Skeletal muscle tissue (tissue), 4 donors: ENCODE measurements around the gene TNKS1BP1. TPM values are rescaled to one million over a fixed set of nuclear protein-coding genes. Genes with fewer than 3 reads are reported as not detected.
A peak's percentile ranks its signal among the peaks of the same experiment; 100 is the strongest.

ENCODE experiments used
- H3K27ac ChIP-seq: one replicate; pipeline ENCODE4 v1.7.0; 2013; ENCODE audit warnings: mild to moderate bottlenecking, low read depth, low read length, inconsistent platforms
- H3K27me3 ChIP-seq, 3 donors: one replicate each; pipeline ENCODE4 v1.7.0; 2013; ENCODE audit warnings: low read length in 3 of 3; ENCODE audit not compliant: control insufficient read depth in 3 of 3, insufficient read depth in 3 of 3
- H3K36me3 ChIP-seq, 3 donors: one replicate each; pipeline ENCODE4 v1.7.0; 2013; ENCODE audit warnings: low read length in 3 of 3; ENCODE audit not compliant: control insufficient read depth in 3 of 3, insufficient read depth in 3 of 3
- H3K4me1 ChIP-seq, 3 donors: one replicate each; pipeline ENCODE4 v1.7.0; 2013; ENCODE audit warnings: low read length in 3 of 3, mild to moderate bottlenecking in 3 of 3; ENCODE audit not compliant: control insufficient read depth in 3 of 3, insufficient read depth in 3 of 3
- H3K4me3 ChIP-seq, 3 donors: one replicate each; pipeline ENCODE4 v1.7.0; 2013; ENCODE audit warnings: low read length in 3 of 3
- H3K9ac ChIP-seq, 3 donors: one replicate each; pipeline ENCODE4 v1.7.0; 2013; ENCODE audit warnings: low read length in 3 of 3, mild to moderate bottlenecking in 3 of 3, moderate library complexity in 2 of 3, low read depth in 1 of 3
- H3K9me3 ChIP-seq, 3 donors: one replicate each; pipeline ENCODE4 v1.7.0; 2013; ENCODE audit warnings: low read length in 3 of 3; ENCODE audit not compliant: control insufficient read depth in 3 of 3
- total RNA-seq: library from RNA; depleted of rRNA; stranded (reverse); fragments of >200 nt; gene quantifications from one replicate; pipeline ENCODE4 v1.2.3, GENCODE V29; 2014
- donor health status: Osteomylitis.

Gene TNKS1BP1
- total RNA-seq, 1 donor from 2014 or later: 65.2 TPM

GRCh38 chr11:57323167-57323854 is 1.4 kb downstream of the TNKS1BP1 start:
- H3K4me1 ChIP-seq: peaks cover 50 to 63% (median 50%) of the 10 kb centered on the region in 3 donors
- H3K27me3 ChIP-seq: no peaks in the 10 kb centered on the region
- H3K36me3 ChIP-seq: peaks cover 20 to 33% (median 27%) of the 10 kb centered on the region in 3 donors

GRCh38 chr11:57322256-57323166 is 2.2 kb downstream of the TNKS1BP1 start:
- H3K9ac ChIP-seq: peak overlapping the region; percentile 57 to 84 (median 82)
- peaks cover 16 to 28% (median 21%) of the 10 kb centered on the region in 3 donors for H3K36me3 ChIP-seq
- H3K27me3 ChIP-seq: no peaks in the 10 kb centered on the region
- peak overlapping the region; percentile 95 for H3K27ac ChIP-seq
- peak overlapping the region; percentile 74 to 82 (median 78) for H3K4me3 ChIP-seq
- no peaks in the 10 kb centered on the region for H3K9me3 ChIP-seq
- peaks cover 58 to 71% (median 58%) of the 10 kb centered on the region in 3 donors for H3K4me1 ChIP-seq

More at GRCh38 chr11:57323167-57323854, 1.4 kb downstream of the TNKS1BP1 start:
- peak overlapping the region; percentile 72 to 84 (median 82) for H3K9ac ChIP-seq
- H3K27ac ChIP-seq: peak overlapping the region; percentile 95
- no peaks in the 10 kb centered on the region for H3K9me3 ChIP-seq
- peak overlapping the region; percentile 74 to 82 (median 78) for H3K4me3 ChIP-seq

GRCh38 chr11:57321388-57322255 is 3.1 kb downstream of the TNKS1BP1 start:
- peak overlapping the region; percentile 57 to 84 (median 82) for H3K9ac ChIP-seq

GRCh38 chr11:57320719-57321387 is 3.9 kb downstream of the TNKS1BP1 start:
- peak overlapping the region; percentile 95 for H3K27ac ChIP-seq
- H3K9ac ChIP-seq: peak overlapping the region in 2 of 3 donors; percentile 82 to 84
- H3K4me1 ChIP-seq: peaks cover 65 to 78% (median 65%) of the 10 kb centered on the region in 3 donors
- H3K9me3 ChIP-seq: no peaks in the 10 kb centered on the region
- peaks cover 21 to 23% (median 23%) of the 10 kb centered on the region in 3 donors for H3K36me3 ChIP-seq
- no peaks in the 10 kb centered on the region for H3K27me3 ChIP-seq
- peak overlapping the region in 2 of 3 donors; percentile 29 to 67 for H3K4me3 ChIP-seq

More at GRCh38 chr11:57321388-57322255, 3.1 kb downstream of the TNKS1BP1 start:
- peaks cover 16 to 28% (median 24%) of the 10 kb centered on the region in 3 donors for H3K36me3 ChIP-seq
- peak overlapping the region; percentile 95 for H3K27ac ChIP-seq
- H3K4me1 ChIP-seq: peaks cover 65 to 78% (median 65%) of the 10 kb centered on the region in 3 donors
- no peaks in the 10 kb centered on the region for H3K9me3 ChIP-seq
- H3K27me3 ChIP-seq: no peaks in the 10 kb centered on the region
- H3K4me3 ChIP-seq: peak overlapping the region; percentile 52 to 67 (median 67)

GRCh38 chr11:57320067-57320718 is 4.6 kb downstream of the TNKS1BP1 start:
- no peak overlapping the region for H3K27ac ChIP-seq
- peaks cover 65 to 78% (median 65%) of the 10 kb centered on the region in 3 donors for H3K4me1 ChIP-seq
- H3K9ac ChIP-seq: peak overlapping the region in 2 of 3 donors; percentile 14 to 16
- H3K27me3 ChIP-seq: no peaks in the 10 kb centered on the region
- H3K36me3 ChIP-seq: peaks cover 21 to 26% (median 23%) of the 10 kb centered on the region in 3 donors
- no peaks in the 10 kb centered on the region for H3K9me3 ChIP-seq
- H3K4me3 ChIP-seq: peak overlapping the region in 1 of 3 donors; percentile 29

GRCh38 chr11:57318178-57318577 is 6.6 kb downstream of the TNKS1BP1 start:
- Histone ChIP-seq H3K27me3 (no peaks in the 10 kb centered on the region), H3K9ac (peak overlapping the region; percentile 8 to 54 (median 52)), H3K4me3 (peak overlapping the region; percentile 35 to 40 (median 39)), H3K9me3 (no peaks in the 10 kb centered on the region), H3K36me3 (peaks cover 34 to 44% (median 43%) of the 10 kb centered on the region in 3 donors), H3K27ac (peak overlapping the region; percentile 66), H3K4me1 (peaks cover 59 to 73% (median 64%) of the 10 kb centered on the region in 3 donors)

- Histone ChIP-seq H3K4me3 (no peak overlapping the region), H3K9ac (peak overlapping the region in 1 of 3 donors; percentile 64), H3K27ac (peak overlapping the region; percentile 66), H3K9me3 (no peaks in the 10 kb centered on the region), H3K36me3 (peaks cover 37 to 49% (median 49%) of the 10 kb centered on the region in 3 donors), H3K4me1 (peaks cover 63 to 70% (median 66%) of the 10 kb centered on the region in 3 donors), H3K27me3 (no peaks in the 10 kb centered on the region)
Measured at GRCh38 chr11:57316017-57316416, 8.7 kb downstream of the TNKS1BP1 start.

GRCh38 chr11:57315491-57315890 is 9.3 kb downstream of the TNKS1BP1 start:
- H3K4me1 ChIP-seq: peaks cover 63 to 73% (median 70%) of the 10 kb centered on the region in 3 donors
- H3K27me3 ChIP-seq: no peaks in the 10 kb centered on the region
- H3K27ac ChIP-seq: peak overlapping the region; percentile 66
- H3K4me3 ChIP-seq: peak overlapping the region in 1 of 3 donors; percentile 13
- H3K36me3 ChIP-seq: peaks cover 37 to 49% (median 48%) of the 10 kb centered on the region in 3 donors
- H3K9ac ChIP-seq: peak overlapping the region in 1 of 3 donors; percentile 64
- no peaks in the 10 kb centered on the region for H3K9me3 ChIP-seq
